Neural cell (in vitro differentiated cells): ENCODE measurements around the gene PMF1. TPM values are rescaled to one million over a fixed set of nuclear protein-coding genes. Genes with fewer than 3 reads are reported as not detected.

Experiments used
- H2AFZ ChIP-seq: fragments of 200-600, 300-800 bp; sonication (generic), shearing (Covaris generic); 2 replicates; pipeline ENCODE4 v1.6.0; 2014; ENCODE audit warnings: low read depth, mild to moderate bottlenecking, antibody characterized with exemption, low read length, moderate library complexity
- H3F3A ChIP-seq: fragments of 200-600 bp; shearing (Covaris generic); 2 replicates; pipeline ENCODE4 v1.6.1; 2016; ENCODE audit warnings: mild to moderate bottlenecking, moderate library complexity, mixed read lengths, antibody characterized with exemption, low read length; ENCODE audit not compliant: insufficient read depth, poor library complexity, severe bottlenecking
- H3K27ac ChIP-seq: fragments of 200-600, 300-800 bp; sonication (generic), shearing (Covaris generic); 2 replicates; pipeline ENCODE4 v1.5.1; 2014; ENCODE audit warnings: mild to moderate bottlenecking, low read length, moderate library complexity
- H3K27me3 ChIP-seq: fragments of 300-800, 200-600 bp; sonication (generic), shearing (Covaris generic); 2 replicates; pipeline ENCODE4 v1.6.0; 2014; ENCODE audit warnings: mild to moderate bottlenecking, low read depth, low read length, moderate library complexity; ENCODE audit not compliant: insufficient read depth
- H3K36me3 ChIP-seq: fragments of 300-800, 200-600 bp; sonication (generic), shearing (Covaris generic); 2 replicates; pipeline ENCODE4 v1.5.1; 2014; ENCODE audit warnings: mild to moderate bottlenecking, antibody characterized with exemption, low read length, moderate library complexity; ENCODE audit not compliant: insufficient read depth
- H3K4me2 ChIP-seq: fragments of 300-800, 200-600 bp; sonication (generic), shearing (Covaris generic); 2 replicates; pipeline ENCODE4 v1.6.0; 2014; ENCODE audit warnings: mild to moderate bottlenecking, low read length
- H3K4me3 ChIP-seq: fragments of 300-800, 200-600 bp; sonication (generic), shearing (Covaris generic); 2 replicates; pipeline ENCODE4 v1.5.1; 2014; ENCODE audit warnings: mild to moderate bottlenecking, low read length, moderate library complexity
- H3K79me2 ChIP-seq: fragments of 200-600 bp; shearing (Covaris generic); replicated peaks from 2 replicates; pipeline ENCODE4 v1.6.0; 2014; ENCODE audit warnings: mild to moderate bottlenecking, low read length, moderate library complexity; ENCODE audit not compliant: insufficient read depth
- H3K9ac ChIP-seq: fragments of 300-800, 200-600 bp; sonication (generic), shearing (Covaris generic); 2 replicates; pipeline ENCODE4 v1.6.1; 2016; ENCODE audit warnings: mild to moderate bottlenecking, low read length, mixed read lengths
- H3K9me2 ChIP-seq: fragments of 200-600 bp; shearing (Covaris generic); 2 replicates; pipeline ENCODE4 v1.6.1; 2016; ENCODE audit warnings: mild to moderate bottlenecking, low read length, mixed read lengths; ENCODE audit not compliant: insufficient read depth
- H3K9me3 ChIP-seq: fragments of 200-600, 300-800 bp; sonication (generic), shearing (Covaris generic); 2 replicates; pipeline ENCODE4 v1.6.1; 2016; ENCODE audit warnings: mild to moderate bottlenecking, mixed run types, low read length, moderate library complexity, mixed read lengths
- H4K20me1 ChIP-seq: fragments of 200-600 bp; shearing (Covaris generic); 2 replicates; pipeline ENCODE4 v1.6.1; 2016; ENCODE audit warnings: mild to moderate bottlenecking, mixed run types; ENCODE audit not compliant: insufficient read depth
- CTCF ChIP-seq: fragments of 450-650 bp; IDR thresholded peaks from 2 replicates; pipeline ENCODE4 v1.5.1; 2014; ENCODE audit warnings: antibody characterized with exemption, mild to moderate bottlenecking, moderate library complexity; ENCODE audit not compliant: poor library complexity, severe bottlenecking
- EP300 ChIP-seq: fragments of 450-650 bp; conservative IDR thresholded peaks from 2 replicates; pipeline ENCODE4 v1.6.1; 2014; ENCODE audit warnings: antibody characterized with exemption, mild to moderate bottlenecking, moderate library complexity; ENCODE audit not compliant: poor library complexity, severe bottlenecking
- EZH2 ChIP-seq: fragments of 200-600, 300-800 bp; shearing (Covaris generic), sonication (generic); IDR thresholded peaks from 2 replicates; pipeline ENCODE4 v1.6.1; 2014; ENCODE audit warnings: antibody characterized with exemption, low read length, borderline replicate concordance, mild to moderate bottlenecking; ENCODE audit not compliant: insufficient read depth, poor library complexity, severe bottlenecking
- MXI1 ChIP-seq: fragments of 450-650 bp; conservative IDR thresholded peaks from 2 replicates; pipeline ENCODE4 v1.6.1; 2014; ENCODE audit warnings: antibody characterized with exemption, mild to moderate bottlenecking; ENCODE audit not compliant: poor library complexity, severe bottlenecking
- POLR2AphosphoS5 ChIP-seq: IDR thresholded peaks from 2 replicates; pipeline ENCODE4 v1.6.1; 2012
- RAD21 ChIP-seq: fragments of 450-650 bp; conservative IDR thresholded peaks from 2 replicates; pipeline ENCODE4 v1.6.1; 2014; ENCODE audit warnings: antibody characterized with exemption, mild to moderate bottlenecking, moderate library complexity
- REST ChIP-seq: IDR thresholded peaks from 2 replicates; pipeline ENCODE4 v1.6.1; 2012; ENCODE audit warnings: borderline replicate concordance
- SMC3 ChIP-seq: fragments of 450-650 bp; conservative IDR thresholded peaks from 2 replicates; pipeline ENCODE4 v1.6.1; 2014; ENCODE audit warnings: antibody characterized with exemption, mild to moderate bottlenecking, moderate library complexity; ENCODE audit not compliant: poor library complexity
- TAF1 ChIP-seq: IDR thresholded peaks from 2 replicates; pipeline ENCODE4 v1.6.1; 2012; ENCODE audit warnings: low read depth
- polyA plus RNA-seq: library from polyadenylated mRNA; depleted of rRNA; stranded (reverse); fragments of >200 nt; gene quantifications from 2 replicates; pipeline ENCODE4 v1.2.3, GENCODE V29; 2014

The PMF1 gene
- polyA plus RNA-seq, 1 donor from 2014 or later = 97.0 TPM

- Histone ChIP-seq H3K27me3 (no peaks in the 10 kb centered on the region), H3K4me2 (no peak overlapping the region), H3K27ac (no peak overlapping the region), H2AFZ (no peak overlapping the region), H3F3A (no peaks in the 10 kb centered on the region), H4K20me1 (no peaks in the 10 kb centered on the region), H3K9me3 (no peaks in the 10 kb centered on the region), H3K36me3 (no peaks in the 10 kb centered on the region), H3K4me3 (no peak overlapping the region), H3K9me2 (no peaks in the 10 kb centered on the region), H3K79me2 (no peaks in the 10 kb centered on the region), H3K9ac (no peak overlapping the region)
- no peak for TF ChIP-seq MXI1
- TF ChIP-seq REST = no peak
Observed at GRCh38 chr1:156204686-156205085, 8.1 kb upstream of the PMF1 start.

- H3K4me2 ChIP-seq = no peak overlapping the region
- H4K20me1 ChIP-seq = no peaks in the 10 kb centered on the region
- H3K27me3 ChIP-seq = no peaks in the 10 kb centered on the region
- H3K36me3 ChIP-seq = no peaks in the 10 kb centered on the region
- no peaks in the 10 kb centered on the region for H3K9me2 ChIP-seq
- no peak overlapping the region for H3K4me3 ChIP-seq
- H3K27ac ChIP-seq = no peak overlapping the region
- peaks cover 10% of the 10 kb centered on the region for H3K79me2 ChIP-seq
- no peaks in the 10 kb centered on the region for H3F3A ChIP-seq
- H3K9me3 ChIP-seq = no peaks in the 10 kb centered on the region
- no peak overlapping the region for H2AFZ ChIP-seq
- H3K9ac ChIP-seq = no peak overlapping the region
- TF ChIP-seq CTCF (no peak), REST (no peak), EP300 (no peak), RAD21 (no peak), POLR2AphosphoS5 (no peak), TAF1 (no peak), SMC3 (no peak), MXI1 (no peak), EZH2 (no peak)
Observed at GRCh38 chr1:156211243-156211642, 1.6 kb upstream of the PMF1 start.
